NCI-H2081 treated with DMSO at 0.1 percent for 48 hours (cell line): ENCODE results near the gene SEMA3B.
"Not testable (repeated sequence)": the region's sequence is repeated elsewhere in the genome, so short reads cannot be mapped to it uniquely, and the experiment has no call there.

Experiments
- DNase-seq: peaks from one replicate; lab custom pipeline; 2025; lab: John Stamatoyannopoulos, UW

The SEMA3B gene

GRCh38 chr3:50237754-50238548, 31.0 kb upstream of the SEMA3B start:
- no peak for DNase-seq

DNA sequence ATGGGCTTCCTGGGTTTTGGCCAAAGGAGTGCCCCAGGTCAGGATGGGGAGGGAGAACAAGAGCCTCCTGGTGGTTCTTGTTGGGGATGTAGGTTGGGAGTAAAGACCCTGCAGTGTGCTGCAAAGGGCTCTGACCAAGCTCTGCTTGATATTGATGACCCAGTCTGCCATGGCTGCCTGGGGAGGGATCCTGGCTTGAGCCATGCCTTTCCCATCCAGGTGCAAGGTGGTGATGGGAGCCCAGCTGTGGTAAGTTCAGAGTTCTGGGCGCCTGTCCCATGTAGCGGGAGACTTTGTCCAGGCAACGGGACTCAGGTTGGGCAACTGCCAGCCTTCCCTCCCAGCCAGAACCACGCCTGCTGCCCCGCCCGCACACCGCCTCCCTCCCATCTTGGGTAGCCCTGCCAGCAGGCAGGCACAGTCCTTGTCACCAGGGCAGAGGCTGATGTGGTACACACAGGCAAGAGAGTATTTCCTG, 30.4 kb upstream of the SEMA3B start:
- DNase-seq = no peak

GRCh38 chr3:50239649-50240048, 29.3 kb upstream of the SEMA3B start:
- no peak for DNase-seq

- DNase-seq = no peak
These were observed 27.8 kb upstream of the SEMA3B start for GRCh38 chr3:50241163-50241562.

DNA sequence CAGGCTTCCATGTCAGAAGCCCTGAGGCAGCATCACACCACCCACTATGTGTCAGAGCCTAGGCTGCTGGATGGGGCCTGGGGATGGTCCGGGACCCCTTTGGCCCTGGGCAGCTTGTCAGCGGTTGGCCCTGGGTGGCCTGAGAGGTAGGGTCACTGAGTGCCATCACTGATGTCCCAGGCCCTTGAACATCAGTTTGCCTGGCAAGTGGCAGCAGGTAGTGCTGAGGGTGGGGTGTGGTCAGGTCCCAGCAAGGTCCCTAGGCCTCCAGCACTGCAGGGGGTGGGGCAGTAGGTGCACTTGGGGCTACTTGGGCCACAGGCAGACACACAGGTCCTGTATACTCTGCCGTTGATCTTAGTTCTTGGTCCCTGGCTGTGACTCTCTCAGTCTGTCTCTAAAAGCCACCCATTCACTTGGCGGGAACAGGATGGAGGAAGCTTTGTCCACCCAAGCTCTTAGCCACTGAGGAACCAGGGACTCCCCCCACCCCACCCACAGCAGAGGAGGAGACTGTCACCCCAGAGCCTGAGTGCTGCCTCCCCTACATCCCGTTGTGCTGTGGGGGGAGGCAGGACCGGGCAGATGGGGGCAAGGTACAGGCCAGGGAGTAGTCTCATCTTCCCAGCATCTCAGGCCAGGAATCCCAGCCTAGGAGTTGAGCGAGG, 27.1 kb upstream of the SEMA3B start:
- no peak for DNase-seq

GRCh38 chr3:50242381-50242770, 26.6 kb upstream of the SEMA3B start:
- no peak for DNase-seq

GRCh38 chr3:50242851-50243542, 25.9 kb upstream of the SEMA3B start:
- no peak for DNase-seq

- no peak for DNase-seq
These were observed 25.4 kb upstream of the SEMA3B start for GRCh38 chr3:50243543-50243895.

DNA sequence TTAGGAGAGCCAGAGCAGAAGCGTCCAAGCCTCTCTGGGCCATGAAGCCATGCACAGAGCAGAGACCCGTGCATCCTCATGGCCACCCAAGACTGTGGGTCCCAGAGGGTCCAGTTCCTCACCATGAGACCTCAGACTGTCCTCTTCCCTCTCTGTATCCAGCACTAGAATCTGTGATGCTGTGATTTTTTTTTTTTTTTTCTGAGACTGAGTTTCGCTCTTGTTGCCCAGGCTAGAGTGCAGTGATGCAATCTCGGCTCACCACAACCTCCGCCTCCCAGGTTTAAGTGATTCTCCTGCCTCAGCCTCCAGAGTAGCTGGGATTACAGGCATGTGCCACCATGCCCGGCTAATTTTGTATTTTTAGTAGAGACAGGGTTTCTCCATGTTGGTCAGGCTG, 24.1 kb upstream of the SEMA3B start:
- not testable (repeated sequence) for DNase-seq

DNA sequence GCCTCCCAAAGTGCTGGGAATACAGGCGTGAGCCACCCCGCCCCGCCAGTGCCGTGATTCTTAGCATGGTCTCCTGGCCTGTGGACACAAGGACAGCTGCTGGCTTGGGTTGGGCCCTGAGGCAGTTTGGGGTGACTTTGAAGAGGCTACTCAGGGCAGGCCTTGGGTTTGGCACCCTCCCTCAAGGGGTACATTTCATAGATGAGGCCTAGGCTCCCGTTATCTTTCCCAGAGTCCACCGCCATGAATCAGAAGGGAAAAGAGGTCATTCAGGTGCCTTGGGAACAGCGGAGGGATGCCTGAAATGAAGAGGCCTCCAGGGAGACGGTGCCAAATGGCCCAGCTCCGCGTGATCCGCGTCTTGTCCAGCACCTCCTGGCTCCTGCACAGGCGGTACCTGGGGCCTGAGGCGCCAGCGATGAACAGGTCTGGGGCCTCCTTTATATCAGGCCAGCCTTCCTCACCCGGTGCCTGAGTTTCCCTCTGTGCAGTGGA, 23.6 kb upstream of the SEMA3B start:
- DNase-seq = no peak

- DNase-seq = no peak
These were observed 23.0 kb upstream of the SEMA3B start for GRCh38 chr3:50245831-50246516.

- DNase-seq = no peak
These were observed 22.4 kb upstream of the SEMA3B start for GRCh38 chr3:50246517-50246954.

GRCh38 chr3:50248387-50248786, 20.6 kb upstream of the SEMA3B start:
- no peak for DNase-seq

DNA sequence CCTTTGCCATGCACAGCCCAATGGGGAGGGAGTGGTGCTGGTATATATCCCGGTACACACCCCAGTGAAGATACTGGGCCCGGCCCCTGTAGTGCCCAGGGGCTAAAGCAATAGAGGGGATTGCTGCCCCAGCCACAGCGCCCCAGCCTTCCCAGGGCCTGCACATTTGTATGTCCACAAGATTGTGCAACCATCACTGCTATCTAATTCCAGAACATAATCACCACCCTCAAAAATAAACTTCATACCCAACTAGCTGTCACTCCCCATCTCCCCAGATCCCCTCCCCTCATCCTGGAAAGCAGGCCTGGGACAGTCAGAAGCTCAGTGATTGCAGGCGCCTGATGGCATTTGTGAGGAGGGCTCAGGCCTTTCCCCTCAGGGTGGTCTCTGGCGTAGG, 19.5 kb upstream of the SEMA3B start:
- no peak for DNase-seq

GRCh38 chr3:50250514-50250913, 18.4 kb upstream of the SEMA3B start:
- no peak for DNase-seq

DNA sequence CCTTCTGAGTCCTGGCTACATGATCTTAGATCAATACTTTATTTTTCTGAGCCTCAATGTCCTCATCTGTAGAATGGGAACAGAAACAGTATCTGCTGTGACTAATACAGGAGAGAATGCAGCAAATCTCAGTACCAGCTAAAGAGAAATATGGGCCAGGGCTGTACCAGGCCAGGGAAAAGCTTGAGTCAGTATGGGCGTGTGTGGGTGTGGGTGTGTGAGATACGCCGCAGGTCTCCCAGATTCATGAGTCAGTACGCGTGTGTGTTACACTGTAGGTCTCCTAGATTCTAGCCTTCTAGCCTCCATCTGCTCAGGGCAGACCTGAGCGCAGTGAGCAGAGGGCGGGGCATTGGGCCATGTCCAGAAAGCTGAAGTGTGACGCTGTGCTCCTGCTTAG, 17.7 kb upstream of the SEMA3B start:
- no peak for DNase-seq

DNA sequence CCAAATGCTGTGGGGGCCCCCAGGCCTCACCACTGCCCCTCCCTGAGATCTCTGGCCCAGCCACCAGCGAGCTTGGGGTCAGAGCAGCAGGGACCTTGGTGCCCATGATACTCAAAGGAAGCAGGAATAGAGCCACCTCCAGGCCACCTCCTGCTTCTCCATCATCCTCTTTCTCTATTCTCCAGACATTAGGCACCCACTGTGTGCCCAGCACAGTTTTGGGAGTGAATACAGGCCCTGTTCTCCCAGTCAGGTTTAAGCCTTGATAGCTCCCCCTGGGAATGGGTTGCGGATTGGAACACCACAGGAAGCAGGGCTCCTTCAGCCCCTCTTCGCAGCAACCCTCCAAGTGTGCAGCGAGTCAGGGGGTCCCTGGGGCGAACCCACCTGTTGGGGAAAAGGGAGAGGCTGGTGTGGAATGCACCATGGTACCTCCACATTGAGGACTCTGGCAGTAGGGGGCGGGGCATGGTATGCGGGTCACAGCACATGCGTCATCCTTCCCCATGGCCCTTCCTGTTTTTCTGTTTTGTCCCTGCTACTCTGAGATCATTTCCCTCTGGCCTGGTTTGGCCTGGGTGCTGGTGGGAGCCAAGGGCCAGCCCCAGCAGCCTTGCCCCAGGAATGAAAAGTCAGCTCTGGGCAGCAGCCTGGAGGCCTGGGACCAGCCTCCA, 14.2 kb upstream of the SEMA3B start:
- no peak for DNase-seq

DNA sequence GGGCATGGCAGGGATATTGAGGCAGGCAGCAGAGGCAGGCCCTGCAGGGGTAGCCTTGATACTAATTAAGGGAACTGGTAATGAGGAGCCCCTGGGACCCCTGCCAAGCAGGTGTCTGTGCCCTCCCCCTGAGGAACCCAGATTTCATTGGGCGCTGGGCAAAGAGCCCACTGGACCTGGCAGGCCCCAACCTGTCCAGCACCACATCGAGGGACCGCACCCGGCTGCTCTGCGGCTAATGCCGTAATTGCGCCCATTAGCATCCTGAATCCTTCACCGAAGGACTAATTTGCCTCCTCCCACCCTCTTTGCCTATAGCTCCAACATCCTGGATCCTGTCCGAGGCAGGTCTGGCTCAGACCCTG, 13.7 kb upstream of the SEMA3B start:
- DNase-seq = no peak

- no peak for DNase-seq
These were observed 11.7 kb upstream of the SEMA3B start for GRCh38 chr3:50256978-50257890.

DNA sequence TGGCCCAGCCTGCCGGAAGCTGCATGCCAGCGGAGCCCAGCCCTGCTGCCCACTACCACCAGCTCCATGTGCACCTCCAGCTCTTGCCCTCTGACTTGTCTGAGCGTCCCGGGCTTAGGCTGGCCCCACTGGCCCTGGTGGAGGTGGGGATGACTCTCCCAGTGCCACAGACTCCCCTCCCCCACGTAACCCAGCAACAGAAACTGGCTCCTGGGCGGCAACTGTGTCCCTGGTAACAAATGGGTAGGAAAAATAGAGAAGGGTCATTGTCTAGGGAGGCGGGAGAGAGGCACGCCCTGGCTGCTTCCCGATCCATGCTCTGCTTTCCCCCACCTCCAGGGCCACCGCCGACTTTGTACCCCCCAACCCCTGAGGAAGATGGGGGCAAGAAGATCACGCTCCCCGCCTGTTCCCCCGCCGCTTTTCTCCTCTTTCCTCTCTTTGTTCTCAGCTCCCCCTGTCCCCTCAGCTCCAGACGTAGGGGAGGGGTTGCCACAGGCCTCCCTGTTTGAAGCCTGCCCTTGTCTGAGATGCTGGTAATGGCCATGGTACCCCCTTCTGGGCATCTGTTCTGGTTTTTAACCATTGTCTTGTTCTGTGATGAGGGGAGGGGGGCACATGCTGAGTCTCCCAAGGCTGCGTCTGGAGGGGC, 10.8 kb upstream of the SEMA3B start:
- DNase-seq = no peak
